CD4-positive, alpha-beta T cell treated with Interleukin-15 for 4 hours (primary cell): Measurements from ENCODE around the gene ADAMTS15.

Source experiments
- DNase-seq: peaks from one replicate; pipeline ENCODE4 v3.0.0-alpha.2; 2020; ENCODE audit warnings: low spot score

Gene ADAMTS15

GRCh38 chr11:130448416-130449309 is at the start of gene ADAMTS15:
Gene ADAMTS15, plus strand, starts transcription at chr11:130448645. Its CDS starts 329 bp downstream, at chr11:130448974.
- DNase-seq = no peak

GRCh38 chr11:130399196-130399595 is 49.2 kb upstream of the ADAMTS15 start:
- DNase-seq = no peak

GRCh38 chr11:130400781-130401483 is 47.5 kb upstream of the ADAMTS15 start:
- no peak for DNase-seq

- no peak for DNase-seq
These were observed 45.9 kb upstream of the ADAMTS15 start for GRCh38 chr11:130402570-130402969.

- DNase-seq = no peak
These were observed 45.1 kb upstream of the ADAMTS15 start for GRCh38 chr11:130403271-130403804.

- no peak for DNase-seq
These were observed 44.5 kb upstream of the ADAMTS15 start for GRCh38 chr11:130403967-130404366.

- no peak for DNase-seq
These were observed 43.7 kb upstream of the ADAMTS15 start for GRCh38 chr11:130404727-130405126.

- DNase-seq = no peak
These were observed 43.0 kb upstream of the ADAMTS15 start for GRCh38 chr11:130405428-130405827.

GRCh38 chr11:130407978-130408377 is 40.5 kb upstream of the ADAMTS15 start:
- DNase-seq = no peak

GRCh38 chr11:130408401-130408890 is 40.0 kb upstream of the ADAMTS15 start:
- no peak for DNase-seq

- DNase-seq = no peak
These were observed 39.5 kb upstream of the ADAMTS15 start for GRCh38 chr11:130408901-130409300.

- no peak for DNase-seq
These were observed 38.7 kb upstream of the ADAMTS15 start for GRCh38 chr11:130409594-130410388.

GRCh38 chr11:130411223-130411622 is 37.2 kb upstream of the ADAMTS15 start:
- no peak for DNase-seq

- DNase-seq = no peak
These were observed 34.9 kb upstream of the ADAMTS15 start for GRCh38 chr11:130413405-130414106.

- DNase-seq = no peak
These were observed 34.1 kb upstream of the ADAMTS15 start for GRCh38 chr11:130414107-130415080.

GRCh38 chr11:130415731-130416529 is 32.5 kb upstream of the ADAMTS15 start:
- no peak for DNase-seq

GRCh38 chr11:130416530-130416882 is 31.9 kb upstream of the ADAMTS15 start:
- DNase-seq = no peak

- no peak for DNase-seq
These were observed 31.5 kb upstream of the ADAMTS15 start for GRCh38 chr11:130416906-130417305.

- no peak for DNase-seq
These were observed 30.2 kb upstream of the ADAMTS15 start for GRCh38 chr11:130418210-130418609.
